HepG2 (cell line): ENCODE measurements around the gene C20orf204. TPM values are rescaled to one million over a fixed set of nuclear protein-coding genes. Genes with fewer than 3 reads are reported as not detected.

Experiments used
- ATF3 ChIP-seq: sonication (generic); formaldehyde crosslinking; IDR thresholded peaks from 2 replicates; pipeline ENCODE4 v1.4.0; 2020; ENCODE audit warnings: missing genetic modification reagents
- BRF2 ChIP-seq: sonication (generic); formaldehyde crosslinking; IDR thresholded peaks from 2 replicates; pipeline ENCODE4 v1.8.1; 2022; ENCODE audit warnings: mild to moderate bottlenecking, missing genetic modification reagents
- FOXO1 ChIP-seq: sonication (generic); formaldehyde crosslinking; IDR thresholded peaks from 2 replicates; pipeline ENCODE4 v1.4.0; 2020; ENCODE audit warnings: missing genetic modification reagents
- HDAC1 ChIP-seq: sonication (generic); formaldehyde crosslinking; IDR thresholded peaks from 2 replicates; pipeline ENCODE4 v1.5.1; 2020; ENCODE audit warnings: mild to moderate bottlenecking, missing genetic modification reagents
- HIC2 ChIP-seq: sonication (generic); formaldehyde crosslinking; IDR thresholded peaks from 2 replicates; pipeline ENCODE4 v1.9.0; 2022; ENCODE audit warnings: low read depth, missing genetic modification reagents
- HMGXB4 ChIP-seq, 2 experiments: sonication (generic) in 1 of 2; formaldehyde crosslinking in 1 of 2; IDR thresholded peaks; 2 replicates each; pipeline versions ENCODE4 v1.4.0 to v1.6.1; 2018 to 2020; ENCODE audit warnings: missing genetic modification reagents in 2 of 2, borderline replicate concordance in 1 of 2, low read depth in 1 of 2, mild to moderate bottlenecking in 1 of 2, missing biosample characterization in 1 of 2
- IRF9 ChIP-seq: sonication (generic); formaldehyde crosslinking; IDR thresholded peaks from 2 replicates; pipeline ENCODE4 v1.8.0; 2022; ENCODE audit warnings: missing genetic modification reagents, mild to moderate bottlenecking, borderline replicate concordance
- MYC ChIP-seq: sonication (generic); formaldehyde crosslinking; IDR thresholded peaks from 2 replicates; pipeline ENCODE4 v1.9.0; 2021; ENCODE audit warnings: missing genetic modification reagents, borderline replicate concordance
- NKX3-1 ChIP-seq: sonication (generic); formaldehyde crosslinking; IDR thresholded peaks from 2 replicates; pipeline ENCODE4 v1.5.0; 2020; ENCODE audit warnings: missing genetic modification reagents
- PPARG ChIP-seq: conservative IDR thresholded peaks from 2 replicates; pipeline ENCODE4 v1.6.1; 2016; ENCODE audit warnings: missing biosample characterization, missing genetic modification reagents
- RNF2 ChIP-seq: fragments of 450-650 bp; conservative IDR thresholded peaks from 2 replicates; pipeline ENCODE4 v1.6.1; 2016; ENCODE audit warnings: low read depth
- SAP130 ChIP-seq: IDR thresholded peaks from 2 replicates; pipeline ENCODE4 v1.6.1; 2016; ENCODE audit warnings: low read depth
- SNAI1 ChIP-seq: sonication (generic); formaldehyde crosslinking; IDR thresholded peaks from 2 replicates; pipeline ENCODE4 v1.5.0; 2020; ENCODE audit warnings: mild to moderate bottlenecking, missing genetic modification reagents, borderline replicate concordance
- ZKSCAN8 ChIP-seq: IDR thresholded peaks from 2 replicates; pipeline ENCODE4 v1.6.1; 2016; ENCODE audit warnings: borderline replicate concordance, missing genetic modification reagents, missing compliant biosample characterization
- ZNF20 ChIP-seq: sonication (generic); formaldehyde crosslinking; IDR thresholded peaks from 2 replicates; pipeline ENCODE4 v1.4.0; 2020; ENCODE audit warnings: mild to moderate bottlenecking, moderate library complexity, missing genetic modification reagents
- ZNF549 ChIP-seq: sonication (generic); formaldehyde crosslinking; IDR thresholded peaks from 2 replicates; pipeline ENCODE4 v1.5.0; 2020; ENCODE audit warnings: missing genetic modification reagents
- ZNF558 ChIP-seq: sonication (generic); formaldehyde crosslinking; IDR thresholded peaks from 2 replicates; pipeline ENCODE4 v1.9.0; 2022; ENCODE audit warnings: mild to moderate bottlenecking, missing genetic modification reagents, borderline replicate concordance
- ZNF720 ChIP-seq: sonication (generic); formaldehyde crosslinking; IDR thresholded peaks from 2 replicates; pipeline ENCODE4 v1.4.0; 2020; ENCODE audit warnings: missing genetic modification reagents
- ZNF747 ChIP-seq: sonication (generic); formaldehyde crosslinking; IDR thresholded peaks from 2 replicates; pipeline ENCODE4 v1.8.1; 2023; ENCODE audit warnings: missing genetic modification reagents, mild to moderate bottlenecking, borderline replicate concordance
- ZNF761 ChIP-seq: sonication (generic); formaldehyde crosslinking; conservative IDR thresholded peaks from 2 replicates; pipeline ENCODE4 v1.4.0; 2020; ENCODE audit warnings: mild to moderate bottlenecking, missing genetic modification reagents
- ZSCAN29 ChIP-seq: sonication (generic); formaldehyde crosslinking; conservative IDR thresholded peaks from 2 replicates; pipeline ENCODE4 v1.4.0; 2020; ENCODE audit warnings: mild to moderate bottlenecking, missing genetic modification reagents
- polyA plus RNA-seq, 8 experiments: library from polyadenylated mRNA; depleted of rRNA in 3 of 8; stranded (reverse) in 7 of 8; unstranded in 1 of 8; fragments of >200 nt; fragmentation: Illumina TruSeq in 4 of 8; extraction: Trizol in 4 of 8; gene quantifications; 2 replicates each; pipeline versions ENCODE4 v1.2.1 to v1.2.3, GENCODE V29; 2011 to 2016; ENCODE audit warnings: low read depth in 4 of 8, missing spikeins in 1 of 8, mixed read lengths in 1 of 8; ENCODE audit not compliant: insufficient read depth in 1 of 8
- total RNA-seq, 5 experiments: library from RNA; depleted of rRNA; stranded (reverse); fragments of >200 nt; fragmentation: Illumina TruSeq; extraction: Trizol; gene quantifications; 2 replicates each; pipeline ENCODE4 v1.2.3, GENCODE V29; 2016; ENCODE audit warnings: low read depth in 1 of 5

Gene C20orf204
- total and polyA plus RNA-seq, 2 of the 13 experiments (the other 11 are each of a cell fraction or from before 2014, with no cell fraction given), result 22.1 to 80.0 TPM

GRCh38 chr20:64042054-64042781 is 6.2 kb downstream of the C20orf204 start (continued):
- TF ChIP-seq HIC2 (CRISPR knock-in tag) (0 out of 2 replicates have a peak, but pooled peaks have one; percentile 27), ZSCAN29 (CRISPR knock-in tag) (0 out of 2 replicates have a peak, but pooled peaks have one; percentile 37), NKX3-1 (peak; percentile 39; the same call in 1 of the 2 replicates), ZNF549 (CRISPR knock-in tag) (0 out of 2 replicates have a peak, but pooled peaks have one; percentile 26), HMGXB4 (CRISPR knock-in tag; IDR thresholded peaks at IDR 0.05; ENCODE audit: borderline replicate concordance in 1 of 2, low read depth in 1 of 2) (peak; percentile 60 to 87), ZNF747 (CRISPR knock-in tag) (peak; percentile 92), PPARG (CRISPR knock-in tag) (0 out of 2 replicates have a peak, but pooled peaks have one; percentile 32), RNF2 (0 out of 2 replicates have a peak, but pooled peaks have one; percentile 32), IRF9 (CRISPR knock-in tag) (peak; percentile 89; the same call in 1 of the 2 replicates), MYC (CRISPR knock-in tag) (peak; percentile 76; the same call in 1 of the 2 replicates), ZNF761 (CRISPR knock-in tag) (peak; percentile 79; the same call in 1 of the 2 replicates), SAP130 (CRISPR knock-in tag) (peak; percentile 61), ZKSCAN8 (CRISPR knock-in tag) (no peak), ZNF720 (CRISPR knock-in tag) (peak; percentile 51; the same call in 1 of the 2 replicates), ATF3 (peak; percentile 64; the same call in 1 of the 2 replicates), HDAC1 (peak; percentile 54; the same call in 1 of the 2 replicates), ZNF558 (CRISPR knock-in tag) (peak; percentile 24; the same call in 1 of the 2 replicates), BRF2 (CRISPR knock-in tag) (no peak; the same call in 1 of the 2 replicates), ZNF20 (CRISPR knock-in tag) (no peak), FOXO1 (peak; percentile 71), SNAI1 (CRISPR knock-in tag) (peak; percentile 45; the same call in 1 of the 2 replicates)
